K562 (cell line): Measurements from ENCODE around the gene MYOZ1. TPM values are rescaled to one million over a fixed set of nuclear protein-coding genes. Genes with fewer than 3 reads are reported as not detected.
A peak's percentile ranks its signal among the peaks of the same experiment; 100 is the strongest.

Experiments used
- ATAC-seq: fragments of 200-7000 bp; cut with Tn5 transposase; 3 replicates; pipeline ENCODE4 v1.9.1; 2020; ENCODE audit warnings: moderate library complexity
- BruUV-seq: library from RNA; stranded (reverse); fragments of 400-500 nt; replicated peaks from 2 replicates; lab custom pipeline; 2021; lab: Mats Ljungman, UMichigan
- CTCF ChIA-PET: fragments of 300-600 bp; formaldehyde crosslinking; extraction: SDS; loops from one replicate; lab custom pipeline; 2021; ENCODE audit warnings: low intra/inter-chr PET ratio; lab: Yijun Ruan, JAX
- POLR2A ChIA-PET: fragments of 300-600, 350-650 bp; sonication (Branson Sonifier 250); formaldehyde crosslinking; extraction: SDS; loops from one replicate; lab custom pipeline; 2021; ENCODE audit warnings: antibody characterized with exemption, inconsistent platforms; lab: Yijun Ruan, JAX
- DNase-seq, 4 experiments: peaks; one replicate each; pipeline versions ENCODE4 v3.0.0 to v3.0.0-alpha.2; 2011 to 2018; ENCODE audit warnings: low spot score in 3 of 4, mixed read lengths in 3 of 4; ENCODE audit errors: extremely low read depth in 1 of 4
- FAIRE-seq: peaks from 2 replicates; lab custom pipeline; 2011; peaks lifted over from hg19 to GRCh38; lab: Jason Lieb, UNC
- H2AFZ ChIP-seq: 2 replicates; pipeline ENCODE4 v1.6.0; 2011; ENCODE audit warnings: low read depth, low read length, control low read depth, inconsistent platforms
- H3K27ac ChIP-seq: fragments of 200-600 bp; 3 replicates; pipeline ENCODE4 v1.8.0; 2011; ENCODE audit warnings: low read depth, mild to moderate bottlenecking, control low read depth, inconsistent platforms, low read length, moderate library complexity, mixed read lengths; ENCODE audit errors: extremely low read depth
- H3K27me3 ChIP-seq, 2 experiments: fragments of 300-600 bp in 1 of 2; 2 replicates in 1 of 2; 3 replicates in 1 of 2; pipeline versions ENCODE4 v1.6.0 to v1.8.0; 2011; ENCODE audit warnings: inconsistent platforms in 2 of 2, low read length in 2 of 2, mild to moderate bottlenecking in 1 of 2, mixed read lengths in 1 of 2, moderate library complexity in 1 of 2; ENCODE audit not compliant: control insufficient read depth in 2 of 2, insufficient read depth in 2 of 2
- H3K36me3 ChIP-seq: fragments of 300-600 bp; 3 replicates; pipeline ENCODE4 v1.8.0; 2011; ENCODE audit warnings: mild to moderate bottlenecking, low read length, inconsistent platforms; ENCODE audit not compliant: control insufficient read depth, insufficient read depth
- H3K4me1 ChIP-seq, 2 experiments: fragments of 200-600 bp in 1 of 2; replicated peaks in 1 of 2; 2 replicates in 1 of 2; 3 replicates in 1 of 2; pipeline versions ENCODE4 v1.5.1 to v1.8.0; 2011; ENCODE audit warnings: inconsistent platforms in 2 of 2, low read length in 2 of 2, mild to moderate bottlenecking in 1 of 2, mixed read lengths in 1 of 2, moderate library complexity in 1 of 2; ENCODE audit not compliant: control insufficient read depth in 2 of 2, insufficient read depth in 2 of 2
- H3K4me2 ChIP-seq: 2 replicates; pipeline ENCODE4 v1.6.1; 2011; ENCODE audit warnings: low read length, control low read depth, inconsistent platforms, mixed read lengths; ENCODE audit not compliant: insufficient read depth
- H3K4me3 ChIP-seq: fragments of 200-600 bp; sonication (generic), shearing (Covaris generic); 2 replicates; pipeline ENCODE4 v1.5.1; 2016; ENCODE audit warnings: control low read depth, inconsistent platforms
- H3K79me2 ChIP-seq: fragments of 200-600 bp; 3 replicates; pipeline ENCODE4 v1.8.0; 2011; ENCODE audit warnings: low read length, inconsistent platforms; ENCODE audit not compliant: control insufficient read depth, insufficient read depth
- H3K9ac ChIP-seq, 2 experiments: 2 replicates each; pipeline versions ENCODE4 v1.6.0 to v1.6.1; 2011; ENCODE audit warnings: low read depth in 2 of 2, low read length in 2 of 2, control low read depth in 1 of 2, inconsistent platforms in 1 of 2, mild to moderate bottlenecking in 1 of 2, mixed read lengths in 1 of 2; ENCODE audit not compliant: insufficient read depth in 1 of 2
- H3K9me1 ChIP-seq: one replicate; pipeline ENCODE4 v1.6.0; 2011; ENCODE audit warnings: inconsistent platforms, mild to moderate bottlenecking, low read length, moderate library complexity; ENCODE audit not compliant: control insufficient read depth, insufficient read depth
- H3K9me3 ChIP-seq: replicated peaks from 2 replicates; pipeline ENCODE4 v1.5.1; 2011; ENCODE audit warnings: low read depth, low read length, inconsistent platforms; ENCODE audit not compliant: control insufficient read depth, insufficient read depth
- H4K20me1 ChIP-seq: replicated peaks from 2 replicates; pipeline ENCODE4 v1.6.1; 2011; ENCODE audit warnings: low read length, inconsistent platforms, mixed read lengths; ENCODE audit not compliant: control insufficient read depth, insufficient read depth
- BRD9 ChIP-seq: fragments of 450-650 bp; IDR thresholded peaks from 2 replicates; pipeline ENCODE4 v1.6.1; 2018; ENCODE audit warnings: low read depth; ENCODE audit not compliant: partially characterized antibody
- CCAR2 ChIP-seq: fragments of 200-400 bp; formaldehyde crosslinking; IDR thresholded peaks from 2 replicates; pipeline ENCODE4 v1.6.1; 2017; ENCODE audit warnings: mild to moderate bottlenecking, low read depth, low read length
- EHMT2 ChIP-seq: fragments of 450-650 bp; IDR thresholded peaks from 2 replicates; pipeline ENCODE4 v1.6.1; 2018; ENCODE audit warnings: antibody characterized with exemption
- HOMEZ ChIP-seq: fragments of 250-450 bp; sonication (Bioruptor Pico); IDR thresholded peaks from 2 replicates; pipeline ENCODE4 v1.4.0; 2020; ENCODE audit warnings: mild to moderate bottlenecking, moderate library complexity
- KLF6 ChIP-seq: fragments of 250-450 bp; sonication (Bioruptor Pico); IDR thresholded peaks from 2 replicates; pipeline ENCODE4 v1.4.0; 2020; ENCODE audit warnings: mild to moderate bottlenecking, moderate library complexity, borderline replicate concordance
- MAZ ChIP-seq, 2 experiments: fragments of 450-650 bp in 1 of 2; sonication (generic) in 1 of 2; formaldehyde crosslinking; IDR thresholded peaks in 1 of 2; conservative IDR thresholded peaks in 1 of 2; 2 replicates each; pipeline versions ENCODE4 v1.4.0 to v1.5.0; 2020; ENCODE audit warnings: mild to moderate bottlenecking in 1 of 2, missing genetic modification reagents in 1 of 2
- NFE2L1 ChIP-seq: fragments of 450-650 bp; IDR thresholded peaks from 2 replicates; pipeline ENCODE4 v1.6.1; 2016; ENCODE audit warnings: missing genetic modification characterization, low read depth, mild to moderate bottlenecking, missing compliant biosample characterization, moderate library complexity, borderline replicate concordance
- NFIC ChIP-seq: fragments of 450-650 bp; IDR thresholded peaks from 2 replicates; pipeline ENCODE4 v1.6.1; 2017; ENCODE audit warnings: mild to moderate bottlenecking, inconsistent platforms
- PYGO2 ChIP-seq: fragments of 450-650 bp; IDR thresholded peaks from 2 replicates; pipeline ENCODE4 v1.6.1; 2016; ENCODE audit warnings: mild to moderate bottlenecking, missing genetic modification characterization, moderate library complexity, missing compliant biosample characterization
- SMARCE1 ChIP-seq: fragments of 450-650 bp; IDR thresholded peaks from 2 replicates; pipeline ENCODE4 v1.7.1; 2016; ENCODE audit warnings: mild to moderate bottlenecking
- TOE1 ChIP-seq, 2 experiments: fragments of 450-650 bp in 1 of 2; sonication (generic) in 1 of 2; formaldehyde crosslinking in 1 of 2; IDR thresholded peaks; 2 replicates each; pipeline versions ENCODE4 v1.7.1 to v1.8.0; 2016 to 2022; ENCODE audit warnings: borderline replicate concordance in 2 of 2, mild to moderate bottlenecking in 2 of 2, antibody characterized with exemption in 1 of 2, inconsistent platforms in 1 of 2, low read depth in 1 of 2, missing genetic modification reagents in 1 of 2, moderate library complexity in 1 of 2
- ZBTB8A ChIP-seq: fragments of 450-650 bp; IDR thresholded peaks from 2 replicates; pipeline ENCODE4 v1.6.1; 2018; ENCODE audit warnings: mild to moderate bottlenecking, moderate library complexity; ENCODE audit not compliant: partially characterized antibody
- ZKSCAN1 ChIP-seq: fragments of 150-350 bp; IDR thresholded peaks from 2 replicates; pipeline ENCODE4 v1.6.1; 2016; ENCODE audit warnings: low read depth, low read length
- ZKSCAN8 ChIP-seq: fragments of 200-800 bp; sonication (Bioruptor generic); IDR thresholded peaks from 2 replicates; pipeline ENCODE4 v1.6.1; 2016; ENCODE audit warnings: missing genetic modification characterization, missing compliant biosample characterization
- ZNF165 ChIP-seq: fragments of 250-450 bp; sonication (Bioruptor Pico); IDR thresholded peaks from 2 replicates; pipeline ENCODE4 v1.4.0; 2020; ENCODE audit warnings: borderline replicate concordance
- ZNF311 ChIP-seq: fragments of 250-450 bp; sonication (Bioruptor Pico); IDR thresholded peaks from 2 replicates; pipeline ENCODE4 v1.4.0; 2020; ENCODE audit warnings: mild to moderate bottlenecking, moderate library complexity
- ZNF431 ChIP-seq: sonication (generic); formaldehyde crosslinking; IDR thresholded peaks from 2 replicates; pipeline ENCODE4 v1.8.0; 2022; ENCODE audit warnings: mild to moderate bottlenecking, missing genetic modification reagents
- WGBS: fragments of 100-300 bp; shearing (Covaris generic); methylation state at CpG from one replicate; pipeline ENCODE4 v1.1.6; 2016; ENCODE audit warnings: low coverage, mixed read lengths; ENCODE audit not compliant: insufficient coverage; ENCODE audit errors: missing lambda C conversion rate; 5-methylcytosine and 5-hydroxymethylcytosine counted together
- in situ Hi-C: fragments of 300-500 bp; cut with MboI; formaldehyde crosslinking; loops from 4 replicates; pipeline ENCODE4 v1.15.0; 2018; ENCODE audit warnings: inconsistent platforms, mixed read lengths
- intact Hi-C: fragments of 100-400 bp; cut with micrococcal nuclease; formaldehyde crosslinking; loops from 2 replicates; pipeline ENCODE4 v1.14.2; 2022
- polyA plus RNA-seq, 8 experiments: library from polyadenylated mRNA; depleted of rRNA in 4 of 8; stranded (reverse) in 5 of 8; unstranded in 3 of 8; fragments of >200 nt; fragmentation: Nextera tagmentation in 2 of 8; fragmentation: Illumina TruSeq in 1 of 8; extraction: Ambion mirVana in 2 of 8; extraction: Trizol in 1 of 8; gene quantifications; 2 replicates each; pipeline versions ENCODE4 v1.2.1 to v1.2.3, GENCODE V29; 2011 to 2014; ENCODE audit warnings: inconsistent platforms in 1 of 8, missing spikeins in 1 of 8
- total RNA-seq, 7 experiments: library from RNA; depleted of rRNA in 6 of 7; stranded (reverse); fragments of >200 nt in 6 of 7; fragmentation: Illumina TruSeq in 2 of 7; extraction: Trizol in 2 of 7; gene quantifications; 2 replicates each; pipeline versions ENCODE4 v1.2.1 to v1.2.3, GENCODE V29; 2011 to 2021; ENCODE audit warnings: low replicate concordance in 1 of 7

Gene MYOZ1
- total and polyA plus RNA-seq, 9 of the 15 experiments (the other 6 are each of a cell fraction or from before 2014, with no cell fraction given), result 0.03 to 0.18 (median 0.07) TPM; not detected in 5

GRCh38 chr10:73653195-73653594, 11.9 kb upstream of the MYOZ1 start:
- 49% methylated on average over 10 of the region's 11 CpGs for WGBS
- BruUV-seq, result no TSS peak
- Histone ChIP-seq H3K9me3 (no peaks in the 10 kb centered on the region), H3K27ac (no peak overlapping the region), H4K20me1 (no peaks in the 10 kb centered on the region), H3K36me3 (no peaks in the 10 kb centered on the region), H3K4me3 (no peak overlapping the region), H2AFZ (0 out of 2 replicates have a peak overlapping the region, but pooled peaks have one; percentile 6), H3K9ac (peak overlapping the region in 1 of 2 experiments; percentile 26; a peak in 1 of 4 replicates), H3K79me2 (no peaks in the 10 kb centered on the region), H3K4me2 (no peak overlapping the region), H3K27me3 (no peaks in the 10 kb centered on the region), H3K4me1 (peaks cover 31 to 57% of the 10 kb centered on the region in 2 experiments), H3K9me1 (no peaks in the 10 kb centered on the region)
- no peak for FAIRE-seq
- intact Hi-C loops (loop anchor here (1.0 to 5.0 kb wide), 3 partner anchors 89 to 226 kb away; partner anchors contain the start of gene SEC24C), in situ Hi-C loops (loop anchor here (10.0 kb wide), 1 partner anchor 122 kb away; a partner anchor contains a TSS)
- DNase-seq, result peak in 1 of 4 experiments; percentile 25
- peak; percentile 30 for ATAC-seq
- ChIA-PET CTCF (interaction anchor here (0.5 to 0.7 kb wide), 2 partner anchors 226 to 616 kb away, joined by 3 to 4 read pairs; no protein-coding TSS in a partner anchor), POLR2A (interaction anchor here (0.6 to 1.1 kb wide), 5 partner anchors 24 to 421 kb away, joined by 3 to 4 read pairs (median 3); no protein-coding TSS in a partner anchor)
- TF ChIP-seq TOE1 (IDR thresholded peaks at IDR 0.05; ENCODE audit: borderline replicate concordance) (no peak), TOE1 (CRISPR knock-in tag; IDR thresholded peaks at IDR 0.05; ENCODE audit: borderline replicate concordance, low read depth) (no peak), ZNF165 (no peak), KLF6 (CRISPR knock-in tag) (no peak), ZNF311 (CRISPR knock-in tag) (no peak), ZKSCAN1 (no peak), ZNF431 (no peak), NFE2L1 (tag) (no peak), HOMEZ (no peak), PYGO2 (no peak), SMARCE1 (no peak), ZBTB8A (no peak), NFIC (no peak), BRD9 (no peak), EHMT2 (no peak), CCAR2 (no peak), ZKSCAN8 (no peak), MAZ (CRISPR knock-in tag; conservative IDR thresholded peaks at IDR 0.05 in 1 of 2, IDR thresholded peaks at IDR 0.05 in 1 of 2) (no peak)
